K562 (cell line): ENCODE data around the gene AGPAT3. TPM values are rescaled to one million over a fixed set of nuclear protein-coding genes. Genes with fewer than 3 reads are reported as not detected.
A peak's percentile ranks its signal among the peaks of the same experiment; 100 is the strongest.

Experiments used
- AFF4 ChIP-seq: sonication (generic); formaldehyde crosslinking; IDR thresholded peaks from 2 replicates; pipeline ENCODE4 v1.8.0; 2023; ENCODE audit warnings: mild to moderate bottlenecking, missing genetic modification reagents
- ATF6 ChIP-seq: sonication (generic); formaldehyde crosslinking; IDR thresholded peaks from 2 replicates; pipeline ENCODE4 v1.4.0; 2020; ENCODE audit warnings: mild to moderate bottlenecking, missing genetic modification reagents
- BHLHE40 ChIP-seq: IDR thresholded peaks from 2 replicates; pipeline ENCODE4 v1.6.1; 2011; ENCODE audit warnings: low read length, improper control_type of control experiment
- CBX5 ChIP-seq: IDR thresholded peaks from 2 replicates; pipeline ENCODE4 v1.6.1; 2014; ENCODE audit warnings: low read depth, borderline replicate concordance
- E2F6 ChIP-seq, 2 experiments: IDR thresholded peaks; 2 replicates each; pipeline ENCODE4 v1.6.1; 2011; ENCODE audit warnings: borderline replicate concordance in 1 of 2, control low read depth in 1 of 2, low read depth in 1 of 2, low read length in 1 of 2, mild to moderate bottlenecking in 1 of 2, mixed read lengths in 1 of 2, moderate library complexity in 1 of 2; ENCODE audit not compliant: insufficient read depth in 1 of 2, insufficient read length in 1 of 2, poor library complexity in 1 of 2, severe bottlenecking in 1 of 2; ENCODE audit errors: extremely low read depth in 1 of 2
- EP400 ChIP-seq: fragments of 450-650 bp; IDR thresholded peaks from 2 replicates; pipeline ENCODE4 v1.6.1; 2017; ENCODE audit warnings: antibody characterized with exemption, mild to moderate bottlenecking, moderate library complexity
- HLTF ChIP-seq: fragments of 450-650 bp; IDR thresholded peaks from 2 replicates; pipeline ENCODE4 v1.6.1; 2016
- HMG20A ChIP-seq: fragments of 450-650 bp; formaldehyde crosslinking; conservative IDR thresholded peaks from 2 replicates; pipeline ENCODE4 v1.4.0; 2020; ENCODE audit warnings: mild to moderate bottlenecking, mixed read lengths
- MNT ChIP-seq, 2 experiments: fragments of 450-650 bp; conservative IDR thresholded peaks; 2 replicates each; pipeline ENCODE4 v1.6.1; 2017; ENCODE audit warnings: mild to moderate bottlenecking in 2 of 2, moderate library complexity in 2 of 2
- MYC ChIP-seq, 2 experiments: fragments of 250-450 bp in 1 of 2; sonication (Bioruptor Pico) in 1 of 2; IDR thresholded peaks; 2 replicates each; pipeline versions ENCODE4 v1.5.1 to v1.6.1; 2012 to 2021; ENCODE audit warnings: low read depth in 2 of 2, borderline replicate concordance in 1 of 2, improper control_type of control experiment in 1 of 2, low read length in 1 of 2, mild to moderate bottlenecking in 1 of 2, moderate library complexity in 1 of 2
- RBFOX2 ChIP-seq: fragments of 200-400 bp; formaldehyde crosslinking; IDR thresholded peaks from 2 replicates; pipeline ENCODE4 v1.6.1; 2017; ENCODE audit warnings: low read depth, mild to moderate bottlenecking, low read length, moderate library complexity
- SMAD1 ChIP-seq: fragments of 150-350 bp; IDR thresholded peaks from 2 replicates; pipeline ENCODE4 v1.6.1; 2014; ENCODE audit warnings: low read length, low read depth; ENCODE audit not compliant: partially characterized antibody
- TEAD4 ChIP-seq, 2 experiments: sonication (generic) in 1 of 2; formaldehyde crosslinking in 1 of 2; IDR thresholded peaks; 2 replicates each; pipeline versions ENCODE4 v1.6.1 to v1.8.0; 2012 to 2022; ENCODE audit warnings: borderline replicate concordance in 1 of 2, inconsistent platforms in 1 of 2, low read length in 1 of 2, mild to moderate bottlenecking in 1 of 2, missing genetic modification reagents in 1 of 2
- ZNF655 ChIP-seq: fragments of 250-450 bp; sonication (Bioruptor Pico); IDR thresholded peaks from 2 replicates; pipeline ENCODE4 v1.5.0; 2021
- ZNF668 ChIP-seq: fragments of 250-450 bp; sonication (Bioruptor Pico); IDR thresholded peaks from 2 replicates; pipeline ENCODE4 v1.8.0; 2022; ENCODE audit warnings: mild to moderate bottlenecking, inconsistent platforms
- polyA plus RNA-seq, 8 experiments: library from polyadenylated mRNA; depleted of rRNA in 4 of 8; stranded (reverse) in 5 of 8; unstranded in 3 of 8; fragments of >200 nt; fragmentation: Nextera tagmentation in 2 of 8; fragmentation: Illumina TruSeq in 1 of 8; extraction: Ambion mirVana in 2 of 8; extraction: Trizol in 1 of 8; gene quantifications; 2 replicates each; pipeline versions ENCODE4 v1.2.1 to v1.2.3, GENCODE V29; 2011 to 2014; ENCODE audit warnings: inconsistent platforms in 1 of 8, missing spikeins in 1 of 8
- total RNA-seq, 7 experiments: library from RNA; depleted of rRNA in 6 of 7; stranded (reverse); fragments of >200 nt in 6 of 7; fragmentation: Illumina TruSeq in 2 of 7; extraction: Trizol in 2 of 7; gene quantifications; 2 replicates each; pipeline versions ENCODE4 v1.2.1 to v1.2.3, GENCODE V29; 2011 to 2021; ENCODE audit warnings: low replicate concordance in 1 of 7

AGPAT3 gene
- total and polyA plus RNA-seq, 9 of the 15 experiments (the other 6 are each of a cell fraction or from before 2014, with no cell fraction given), result 1.5 to 88.4 (median 35.7) TPM

GRCh38 chr21:43893536-43894205 lies 28.6 kb downstream of the AGPAT3 start (continued):
- peak in 1 of 2 experiments; percentile 46; a peak in 1 of 4 replicates for TF ChIP-seq MNT (conservative IDR thresholded peaks at IDR 0.05)
- 0 out of 2 replicates have a peak, but pooled peaks have one; percentile 66 for TF ChIP-seq ATF6 (CRISPR knock-in tag)
- 0 out of 2 replicates have a peak, but pooled peaks have one; percentile 2 for TF ChIP-seq TEAD4 (IDR thresholded peaks at IDR 0.05; ENCODE audit: low read length)
- no peak for TF ChIP-seq TEAD4 (CRISPR knock-in tag; IDR thresholded peaks at IDR 0.05; ENCODE audit: borderline replicate concordance)
- TF ChIP-seq EP400, result peak; percentile 45
- no peak for TF ChIP-seq RBFOX2
- no peak for TF ChIP-seq CBX5
- no peak for TF ChIP-seq ZNF668 (CRISPR knock-in tag)
- no peak for TF ChIP-seq SMAD1
- peak; percentile 59; the same call in 1 of the 2 replicates for TF ChIP-seq AFF4 (CRISPR knock-in tag)
- 0 out of 2 replicates have a peak, but pooled peaks have one; percentile 14 for TF ChIP-seq HLTF
- TF ChIP-seq E2F6 (IDR thresholded peaks at IDR 0.05; ENCODE audit: borderline replicate concordance in 1 of 2, extremely low read depth in 1 of 2, insufficient read depth in 1 of 2, insufficient read length in 1 of 2, low read depth in 1 of 2, low read length in 1 of 2, poor library complexity in 1 of 2, severe bottlenecking in 1 of 2), result peak in 1 of 2 experiments; percentile 36
- TF ChIP-seq MYC (IDR thresholded peaks at IDR 0.05; ENCODE audit: low read depth, low read length), result peak; percentile 59; the same call in 1 of the 2 replicates
- no peak for TF ChIP-seq MYC (CRISPR knock-in tag; IDR thresholded peaks at IDR 0.05; ENCODE audit: borderline replicate concordance, low read depth)
- TF ChIP-seq ZNF655 (CRISPR knock-in tag), result no peak
- no peak for TF ChIP-seq HMG20A
- TF ChIP-seq BHLHE40, result peak; percentile 50; the same call in 1 of the 2 replicates
